Fibroblast of mammary gland (primary cell): ENCODE data around the gene ATP1A2.

Experiments used
- DNase-seq: peaks from one replicate; pipeline ENCODE4 v3.0.0-alpha.2; 2010; ENCODE audit warnings: low read depth
- H3K4me3 ChIP-seq: 2 replicates; pipeline ENCODE4 v1.5.1; 2011; ENCODE audit warnings: low read depth, mild to moderate bottlenecking, low read length, moderate library complexity; ENCODE audit not compliant: control insufficient read depth
- TF ChIP-seq, protein P1 (sequence below): conservative IDR thresholded peaks from 2 replicates; pipeline ENCODE4 v1.5.1; 2011; ENCODE audit warnings: low read depth, low read length, inconsistent platforms; ENCODE audit not compliant: control insufficient read depth, insufficient read depth

ATP1A2 gene

GRCh38 chr1:160096274-160097116 lies 19.1 kb upstream of the ATP1A2 start:
- H3K4me3 ChIP-seq, result no peak overlapping the region
- TF ChIP-seq, protein P1, sequence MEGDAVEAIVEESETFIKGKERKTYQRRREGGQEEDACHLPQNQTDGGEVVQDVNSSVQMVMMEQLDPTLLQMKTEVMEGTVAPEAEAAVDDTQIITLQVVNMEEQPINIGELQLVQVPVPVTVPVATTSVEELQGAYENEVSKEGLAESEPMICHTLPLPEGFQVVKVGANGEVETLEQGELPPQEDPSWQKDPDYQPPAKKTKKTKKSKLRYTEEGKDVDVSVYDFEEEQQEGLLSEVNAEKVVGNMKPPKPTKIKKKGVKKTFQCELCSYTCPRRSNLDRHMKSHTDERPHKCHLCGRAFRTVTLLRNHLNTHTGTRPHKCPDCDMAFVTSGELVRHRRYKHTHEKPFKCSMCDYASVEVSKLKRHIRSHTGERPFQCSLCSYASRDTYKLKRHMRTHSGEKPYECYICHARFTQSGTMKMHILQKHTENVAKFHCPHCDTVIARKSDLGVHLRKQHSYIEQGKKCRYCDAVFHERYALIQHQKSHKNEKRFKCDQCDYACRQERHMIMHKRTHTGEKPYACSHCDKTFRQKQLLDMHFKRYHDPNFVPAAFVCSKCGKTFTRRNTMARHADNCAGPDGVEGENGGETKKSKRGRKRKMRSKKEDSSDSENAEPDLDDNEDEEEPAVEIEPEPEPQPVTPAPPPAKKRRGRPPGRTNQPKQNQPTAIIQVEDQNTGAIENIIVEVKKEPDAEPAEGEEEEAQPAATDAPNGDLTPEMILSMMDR, result no peak
- peak; percentile 62 for DNase-seq

GRCh38 chr1:160097151-160097910 lies 18.2 kb upstream of the ATP1A2 start:
- H3K4me3 ChIP-seq, result peak overlapping the region; percentile 61
- TF ChIP-seq, protein P1, result no peak
- DNase-seq, result no peak

DNA sequence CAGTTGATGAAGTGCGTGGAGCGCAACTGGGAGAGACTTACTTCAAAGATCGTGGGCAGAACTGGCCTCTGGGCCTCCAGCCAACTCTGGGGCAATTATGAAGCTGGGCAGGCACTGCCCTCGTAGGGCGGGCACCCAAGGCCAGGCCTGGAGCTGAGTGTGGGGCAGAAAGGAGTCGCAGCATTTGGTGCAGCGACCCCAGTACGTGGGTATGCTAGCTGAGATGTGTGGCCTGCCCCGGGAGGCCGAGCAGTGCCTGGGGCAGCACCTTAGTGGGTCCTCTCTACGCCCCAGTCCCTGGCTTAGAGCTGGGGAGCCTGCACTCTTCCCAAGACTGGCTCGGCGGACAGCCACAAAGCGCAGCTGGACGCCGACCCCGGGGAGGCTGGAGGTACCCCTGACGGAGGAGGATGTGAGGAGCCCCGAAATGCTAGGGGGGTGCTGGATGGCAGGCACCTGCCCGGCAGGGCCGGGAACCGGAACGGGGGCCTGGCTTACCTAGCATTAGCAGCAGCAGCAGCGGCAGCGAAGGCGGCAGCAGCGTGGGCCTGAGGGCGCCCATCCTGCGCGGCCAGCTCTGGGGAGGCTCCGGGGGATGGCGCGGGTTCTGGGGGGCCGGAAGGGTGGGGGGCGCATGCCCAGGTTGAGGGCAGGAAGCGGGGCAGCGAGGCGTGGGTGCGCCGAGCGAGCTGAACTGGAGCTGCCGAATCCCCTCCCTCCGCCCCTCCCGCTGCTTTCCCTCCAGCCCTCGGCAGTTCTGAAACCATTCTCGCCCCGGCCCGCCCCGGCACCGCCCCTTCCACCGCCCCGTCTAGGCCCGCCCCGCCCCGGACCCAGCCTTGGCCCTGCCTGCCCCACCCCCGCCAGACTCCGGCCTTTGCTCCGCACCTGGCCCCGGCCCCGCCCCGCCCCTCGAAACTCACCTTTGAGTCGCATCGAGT lies 17.4 kb upstream of the ATP1A2 start, which contains the start of gene IGSF8:
Gene IGSF8, minus strand, starts transcription at position 709 of the 941 bp plus-strand sequence. Its CDS starts 147 bp downstream, at position 562.
- DNase-seq, result peak; percentile 60
- H3K4me3 ChIP-seq, result peak within 1 kb of the TSS; percentile 63
- TF ChIP-seq, protein P1, result no peak

DNA sequence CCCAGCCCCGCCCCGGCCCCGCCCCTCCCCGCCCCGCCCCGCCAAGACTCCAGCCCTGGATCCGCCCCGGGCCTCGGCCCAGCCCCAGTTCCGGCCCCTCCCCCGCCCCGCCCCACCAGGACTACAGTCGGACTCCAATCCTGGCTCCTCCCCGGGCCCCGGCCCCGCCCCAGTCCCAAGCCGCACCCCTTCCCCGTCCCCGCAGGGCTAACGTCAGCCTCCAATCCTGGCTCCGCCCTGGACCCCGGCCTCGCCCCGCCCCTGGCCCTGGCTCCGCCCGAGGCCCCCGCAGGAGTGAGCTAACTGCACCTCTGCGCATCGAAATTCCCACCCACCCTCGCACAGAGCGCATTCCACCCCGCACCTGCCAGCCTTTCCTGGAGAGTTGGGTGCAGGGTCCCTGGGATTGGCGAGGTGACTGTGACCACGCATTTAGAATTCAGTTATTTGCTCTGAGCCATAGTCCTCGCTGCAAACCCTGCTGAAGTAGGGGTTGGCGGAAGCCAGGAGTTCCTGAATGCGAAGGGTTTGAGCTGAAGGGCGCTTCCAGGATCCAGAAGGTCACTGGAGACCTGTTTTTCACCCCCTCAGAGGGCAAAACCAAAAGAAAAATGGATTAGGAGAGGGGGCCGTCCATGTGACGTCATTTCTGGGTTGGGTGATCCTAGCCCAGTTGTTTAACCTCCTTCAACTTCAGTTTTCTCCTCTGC lies 16.6 kb upstream of the ATP1A2 start:
- peak overlapping the region; percentile 63 for H3K4me3 ChIP-seq
- DNase-seq, result peak; percentile 84
- TF ChIP-seq, protein P1, result no peak

- no peak overlapping the region for H3K4me3 ChIP-seq
- DNase-seq, result no peak
- TF ChIP-seq, protein P1, result no peak
Observed at GRCh38 chr1:160099716-160100375, 15.7 kb upstream of the ATP1A2 start.
